Immature natural killer cell (primary cell): Measurements from ENCODE around the gene FAM43A. TPM values are rescaled to one million over a fixed set of nuclear protein-coding genes. Genes with fewer than 3 reads are reported as not detected.

Experiments used
- DNase-seq, 3 donors: peaks; one replicate each; pipeline ENCODE4 v3.0.0; 2022; ENCODE audit warnings: mixed read lengths in 1 of 3
- H3K27ac Mint-ChIP-seq, 6 donors: one replicate each; pipeline ENCODE4 v1.8.0; 2020; ENCODE audit warnings: mixed read lengths in 6 of 6, mild to moderate bottlenecking in 5 of 6, inconsistent platforms in 4 of 6, moderate library complexity in 3 of 6
- H3K27me3 Mint-ChIP-seq, 3 donors: one replicate each; pipeline ENCODE4 v1.8.0; 2020 to 2021; ENCODE audit warnings: low read depth in 3 of 3, mild to moderate bottlenecking in 3 of 3, mixed read lengths in 3 of 3, moderate library complexity in 3 of 3, inconsistent platforms in 1 of 3
- H3K36me3 Mint-ChIP-seq, 3 donors: one replicate each; pipeline ENCODE4 v1.8.0; 2020; ENCODE audit warnings: mixed read lengths in 3 of 3, inconsistent platforms in 2 of 3, mild to moderate bottlenecking in 2 of 3
- H3K4me1 Mint-ChIP-seq, 2 donors: one replicate each; pipeline ENCODE4 v1.8.0; 2020; ENCODE audit warnings: inconsistent platforms in 2 of 2, mild to moderate bottlenecking in 2 of 2, mixed read lengths in 2 of 2, moderate library complexity in 1 of 2
- H3K4me3 Mint-ChIP-seq, 5 donors: one replicate each; pipeline ENCODE4 v1.8.0; 2020; ENCODE audit warnings: mild to moderate bottlenecking in 5 of 5, mixed read lengths in 5 of 5, inconsistent platforms in 3 of 5, moderate library complexity in 3 of 5
- H3K9me3 Mint-ChIP-seq, 6 donors: one replicate each; pipeline ENCODE4 v1.8.0; 2020; ENCODE audit warnings: mild to moderate bottlenecking in 6 of 6, mixed read lengths in 6 of 6, inconsistent platforms in 4 of 6, moderate library complexity in 3 of 6
- polyA plus RNA-seq, 3 donors: library from polyadenylated mRNA; unstranded; fragments of 300-500 nt; fragmentation: Illumina TruSeq; gene quantifications; one replicate each; pipeline ENCODE4 v1.2.3, GENCODE V29; 2021

Gene FAM43A
- polyA plus RNA-seq, 3 donors from 2014 or later = 15.7 to 58.9 (median 28.5) TPM

DNA sequence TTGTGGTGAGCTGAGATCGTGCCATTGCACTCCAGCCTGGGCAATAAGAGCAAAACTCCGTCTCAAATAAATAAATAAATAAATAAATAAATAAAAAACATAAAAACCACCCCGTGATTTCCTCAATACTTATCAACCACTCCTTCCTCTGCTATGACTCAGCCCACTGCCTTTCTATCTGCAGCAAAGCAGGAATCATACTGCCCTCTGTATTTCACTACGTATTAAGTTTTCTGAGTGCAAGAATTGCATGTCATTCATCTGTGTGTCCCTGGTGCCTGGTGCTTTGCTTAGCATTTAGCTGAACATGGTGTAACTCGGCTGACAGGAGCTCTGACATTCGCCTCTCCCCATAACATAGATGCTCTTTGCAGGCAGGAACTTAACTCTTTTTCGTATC lies 20.8 kb upstream of the FAM43A start:
- peaks cover 0 to 2% (median 0%) of the 10 kb centered on the region in 3 donors for H3K27me3 Mint-ChIP-seq
- H3K9me3 Mint-ChIP-seq = no peaks in the 10 kb centered on the region
- no peak for DNase-seq
- peaks cover 7 to 16% of the 10 kb centered on the region in 2 donors for H3K4me1 Mint-ChIP-seq
- H3K36me3 Mint-ChIP-seq = peaks cover 16 to 42% (median 20%) of the 10 kb centered on the region in 3 donors
- H3K27ac Mint-ChIP-seq = no peak overlapping the region
- no peak overlapping the region for H3K4me3 Mint-ChIP-seq

GRCh38 chr3:194667363-194667762 lies 18.3 kb upstream of the FAM43A start:
- Mint-ChIP-seq H3K4me3 (no peak overlapping the region), H3K27ac (peak overlapping the region in 1 of 6 donors; percentile 76)

GRCh38 chr3:194671511-194671899 lies 14.2 kb upstream of the FAM43A start:
- H3K4me3 Mint-ChIP-seq = peak overlapping the region; percentile 96 to 98 (median 97)
- H3K9me3 Mint-ChIP-seq = no peaks in the 10 kb centered on the region
- H3K4me1 Mint-ChIP-seq = peaks cover 24 to 32% of the 10 kb centered on the region in 2 donors
- peak; percentile 45 to 56 (median 47) for DNase-seq
- peaks cover 2 to 9% (median 5%) of the 10 kb centered on the region in 3 donors for H3K27me3 Mint-ChIP-seq
- H3K27ac Mint-ChIP-seq = peak overlapping the region; percentile 97 to 99 (median 99)
- peaks cover 0 to 6% (median 4%) of the 10 kb centered on the region in 3 donors for H3K36me3 Mint-ChIP-seq

More at GRCh38 chr3:194667363-194667762, 18.3 kb upstream of the FAM43A start:
- Mint-ChIP-seq H3K4me1 (peaks cover 20 to 24% of the 10 kb centered on the region in 2 donors), H3K9me3 (no peaks in the 10 kb centered on the region), H3K36me3 (peaks cover 16 to 33% (median 20%) of the 10 kb centered on the region in 3 donors), H3K27me3 (peaks cover 1 to 6% (median 2%) of the 10 kb centered on the region in 3 donors)
- no peak for DNase-seq

GRCh38 chr3:194671900-194672808 lies 13.5 kb upstream of the FAM43A start, which contains the start of gene LSG1:
Gene LSG1 (minus strand): TSS chr3:194672191. CDS start chr3:194672162, 29 bp downstream.
- H3K4me3 Mint-ChIP-seq = peak within 1 kb of the TSS; percentile 96 to 98 (median 97)
- peaks cover 0 to 6% (median 4%) of the 10 kb centered on the region in 3 donors for H3K36me3 Mint-ChIP-seq
- peaks cover 24 to 32% of the 10 kb centered on the region in 2 donors for H3K4me1 Mint-ChIP-seq
- DNase-seq = peak; percentile 86 to 90 (median 90)
- H3K27me3 Mint-ChIP-seq = peaks cover 3 to 11% (median 5%) of the 10 kb centered on the region in 3 donors
- H3K27ac Mint-ChIP-seq = peak within 1 kb of the TSS; percentile 97 to 99 (median 99)
- no peaks in the 10 kb centered on the region for H3K9me3 Mint-ChIP-seq

GRCh38 chr3:194672876-194673275 lies 12.8 kb upstream of the FAM43A start:
- no peak for DNase-seq
- peak overlapping the region; percentile 96 to 98 (median 97) for H3K4me3 Mint-ChIP-seq
- peaks cover 0 to 6% (median 4%) of the 10 kb centered on the region in 3 donors for H3K36me3 Mint-ChIP-seq
- peak overlapping the region; percentile 58 to 99 (median 98) for H3K27ac Mint-ChIP-seq
- peaks cover 23 to 32% of the 10 kb centered on the region in 2 donors for H3K4me1 Mint-ChIP-seq
- peaks cover 3 to 11% (median 5%) of the 10 kb centered on the region in 3 donors for H3K27me3 Mint-ChIP-seq
- H3K9me3 Mint-ChIP-seq = no peaks in the 10 kb centered on the region

DNA sequence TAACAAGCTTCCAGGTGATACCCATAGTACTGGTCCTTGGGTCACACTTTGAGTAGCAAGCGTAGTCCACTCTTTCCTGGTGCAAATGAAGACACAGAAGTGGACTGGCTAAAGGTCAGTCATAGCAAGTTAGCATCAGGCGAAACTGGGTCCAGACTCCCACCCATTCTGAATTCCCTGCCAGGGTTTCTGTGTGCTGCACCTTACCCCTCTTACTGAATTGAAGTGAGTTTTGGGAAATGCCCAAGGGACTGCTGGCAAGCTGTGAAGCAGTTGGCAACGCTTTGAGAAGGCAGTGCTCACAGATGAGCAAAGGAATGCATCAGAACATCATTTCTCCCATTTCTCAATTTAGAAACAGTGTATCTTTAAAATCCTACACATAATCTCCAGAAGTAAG lies 11.9 kb upstream of the FAM43A start:
- H3K27me3 Mint-ChIP-seq = peaks cover 3 to 11% (median 5%) of the 10 kb centered on the region in 3 donors
- peaks cover 0 to 6% (median 0%) of the 10 kb centered on the region in 3 donors for H3K36me3 Mint-ChIP-seq
- H3K4me3 Mint-ChIP-seq = peak overlapping the region; percentile 10 to 61 (median 47)
- H3K27ac Mint-ChIP-seq = peak overlapping the region in 1 of 6 donors; percentile 59
- H3K9me3 Mint-ChIP-seq = no peaks in the 10 kb centered on the region
- H3K4me1 Mint-ChIP-seq = peaks cover 23 to 32% of the 10 kb centered on the region in 2 donors
- no peak for DNase-seq

GRCh38 chr3:194675081-194675640 lies 10.5 kb upstream of the FAM43A start:
- Mint-ChIP-seq H3K9me3 (no peaks in the 10 kb centered on the region), H3K4me3 (peak overlapping the region in 1 of 5 donors; percentile 28), H3K4me1 (peaks cover 23 to 27% of the 10 kb centered on the region in 2 donors), H3K27ac (peak overlapping the region in 1 of 6 donors; percentile 46), H3K36me3 (no peaks in the 10 kb centered on the region), H3K27me3 (peaks cover 5 to 11% (median 5%) of the 10 kb centered on the region in 3 donors)
- no peak for DNase-seq

DNA sequence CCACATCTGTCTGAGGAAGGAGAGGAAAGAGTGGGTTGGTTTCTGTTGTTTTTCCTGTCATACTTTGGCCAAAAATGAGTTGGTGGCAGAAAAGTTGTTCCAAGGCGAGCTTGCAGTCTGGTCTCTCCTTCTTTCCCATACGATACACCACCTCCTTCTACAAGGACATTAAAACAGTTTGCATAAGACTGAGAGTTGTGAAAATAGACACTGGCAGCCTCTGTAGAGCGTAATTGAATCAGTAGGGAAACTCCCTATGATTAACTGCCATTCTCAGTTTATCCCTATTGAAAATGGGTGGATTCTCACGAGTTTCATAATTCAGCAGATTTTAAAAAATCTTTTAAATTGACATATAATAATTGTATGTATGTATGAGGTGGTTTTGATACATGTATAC lies 10.0 kb upstream of the FAM43A start:
- peaks cover 19 to 22% of the 10 kb centered on the region in 2 donors for H3K4me1 Mint-ChIP-seq
- no peak for DNase-seq
- no peaks in the 10 kb centered on the region for H3K9me3 Mint-ChIP-seq
- H3K27me3 Mint-ChIP-seq = peaks cover 5 to 11% (median 5%) of the 10 kb centered on the region in 3 donors
- H3K27ac Mint-ChIP-seq = no peak overlapping the region
- H3K4me3 Mint-ChIP-seq = no peak overlapping the region
- H3K36me3 Mint-ChIP-seq = no peaks in the 10 kb centered on the region

DNA sequence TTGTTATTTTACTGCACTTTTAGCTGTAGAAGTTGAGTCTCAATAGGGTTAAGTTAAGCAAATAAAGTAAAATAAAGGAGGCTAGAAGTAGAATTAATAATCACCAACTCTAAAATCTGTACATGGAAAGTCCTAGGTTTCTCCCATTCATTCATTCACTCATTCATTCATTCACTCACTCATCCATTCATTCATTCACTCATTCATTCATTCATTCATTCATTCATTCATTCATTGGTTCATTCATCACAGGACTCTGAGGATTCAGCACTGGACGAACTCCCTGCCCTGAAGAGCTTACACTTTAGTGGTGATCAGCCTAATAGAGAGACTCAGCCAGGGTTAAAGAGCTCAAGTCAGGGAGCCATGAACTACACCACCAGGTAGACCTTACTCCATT lies 9.2 kb upstream of the FAM43A start:
- H3K4me3 Mint-ChIP-seq = no peak overlapping the region
- no peaks in the 10 kb centered on the region for H3K36me3 Mint-ChIP-seq
- H3K4me1 Mint-ChIP-seq = peaks cover 13 to 14% of the 10 kb centered on the region in 2 donors
- no peak for DNase-seq
- no peaks in the 10 kb centered on the region for H3K9me3 Mint-ChIP-seq
- peaks cover 4 to 11% (median 5%) of the 10 kb centered on the region in 3 donors for H3K27me3 Mint-ChIP-seq
- no peak overlapping the region for H3K27ac Mint-ChIP-seq

DNA sequence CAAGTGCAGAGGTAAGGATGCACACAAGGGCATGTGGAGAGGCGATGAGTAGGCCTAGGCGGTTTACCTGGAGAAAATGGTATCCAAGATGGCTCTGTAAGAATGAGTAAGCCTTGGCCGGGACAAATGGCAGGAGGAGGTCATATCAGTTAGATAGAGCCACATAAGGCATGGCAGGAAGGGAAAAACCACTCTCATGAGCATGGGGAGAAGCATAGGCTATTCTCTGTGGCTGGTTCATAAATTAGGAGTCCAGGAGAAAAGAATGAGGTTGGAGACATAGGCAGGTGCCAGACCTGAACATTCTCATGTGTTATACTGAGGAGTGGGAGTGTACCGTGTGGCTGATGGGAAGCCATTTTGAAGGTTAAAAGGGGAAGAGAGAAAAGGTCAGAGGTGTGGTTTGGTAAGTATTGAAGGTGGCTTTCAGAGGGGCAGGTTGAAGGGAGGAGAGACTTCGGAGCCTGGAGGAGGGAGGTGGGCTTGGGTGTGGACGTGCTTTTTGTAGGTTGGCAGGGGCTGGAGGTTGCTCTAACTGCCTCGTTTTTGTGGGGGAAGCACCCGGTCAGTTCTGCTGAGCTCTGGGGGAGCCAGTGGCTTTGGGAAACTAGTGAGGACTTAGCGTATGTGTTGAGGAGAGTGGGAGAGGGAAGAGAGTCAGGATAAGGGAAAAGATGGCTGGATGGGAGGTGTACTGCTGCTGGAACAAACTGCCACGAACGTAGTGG lies 4.6 kb upstream of the FAM43A start:
- H3K27ac Mint-ChIP-seq = no peak overlapping the region
- no peak for DNase-seq
- H3K9me3 Mint-ChIP-seq = no peaks in the 10 kb centered on the region
- H3K4me1 Mint-ChIP-seq = peaks cover 31 to 36% of the 10 kb centered on the region in 2 donors
- peaks cover 7 to 8% (median 7%) of the 10 kb centered on the region in 3 donors for H3K27me3 Mint-ChIP-seq
- H3K4me3 Mint-ChIP-seq = no peak overlapping the region
- H3K36me3 Mint-ChIP-seq = no peaks in the 10 kb centered on the region

DNA sequence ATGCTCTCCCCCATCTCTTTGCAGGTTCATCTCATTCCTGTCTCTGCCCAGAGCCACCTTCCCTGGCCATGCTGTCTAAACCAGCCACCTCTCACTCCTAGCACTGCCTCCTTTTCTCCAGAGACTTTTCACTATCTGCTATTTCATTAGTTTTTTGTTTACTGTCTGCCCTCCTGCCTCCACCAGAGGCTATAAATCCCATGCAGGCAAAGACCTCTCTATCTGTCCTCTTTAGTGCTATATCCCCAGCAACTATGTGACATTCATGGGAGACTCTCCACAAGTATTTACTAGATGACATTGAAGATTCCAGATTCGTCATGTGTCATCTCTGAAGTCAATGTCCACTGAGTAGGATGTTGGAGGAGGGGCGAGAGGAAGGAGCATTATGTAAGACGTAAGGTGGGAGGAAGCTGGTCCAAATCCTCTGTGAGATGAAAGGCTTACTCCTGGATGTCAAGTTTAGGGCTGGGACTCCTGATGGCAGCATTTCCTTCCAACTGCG lies 3.4 kb upstream of the FAM43A start:
- no peaks in the 10 kb centered on the region for H3K9me3 Mint-ChIP-seq
- H3K27ac Mint-ChIP-seq = peak overlapping the region in 5 of 6 donors; percentile 27 to 85 (median 79)
- no peak for DNase-seq
- H3K4me3 Mint-ChIP-seq = peak overlapping the region in 1 of 5 donors; percentile 42
- peaks cover 8 to 11% (median 10%) of the 10 kb centered on the region in 3 donors for H3K27me3 Mint-ChIP-seq
- no peaks in the 10 kb centered on the region for H3K36me3 Mint-ChIP-seq
- H3K4me1 Mint-ChIP-seq = peaks cover 33 to 41% of the 10 kb centered on the region in 2 donors

DNA sequence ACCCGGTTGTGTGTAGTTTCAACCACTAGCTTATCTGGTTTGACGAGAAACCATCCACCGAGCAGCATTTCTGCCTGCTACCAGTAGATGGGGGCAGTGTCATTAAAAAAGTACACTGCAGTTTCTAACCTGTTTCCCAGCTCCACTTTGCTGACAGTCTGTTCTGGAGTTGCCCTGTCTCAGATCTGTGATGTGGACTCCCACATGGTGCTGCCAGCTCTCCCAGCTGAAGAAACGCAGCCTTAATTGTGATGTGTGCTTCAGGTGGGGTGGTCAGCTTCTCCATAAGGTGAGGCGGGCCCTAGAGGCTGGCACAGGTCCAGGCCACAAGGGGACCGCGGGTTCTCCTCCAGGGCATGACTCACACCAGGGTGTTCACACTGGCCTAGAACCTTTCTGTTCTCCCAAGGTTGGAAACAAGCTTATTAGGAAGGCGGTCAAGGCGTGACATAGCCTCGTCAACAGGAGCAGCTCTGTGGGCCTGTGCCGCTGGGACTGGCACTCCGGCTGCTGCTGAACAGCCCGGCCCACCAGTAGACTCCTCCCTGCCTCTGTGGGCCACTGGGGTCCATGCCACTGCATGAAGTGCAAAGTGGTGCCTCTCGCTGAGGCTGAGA lies 2.9 kb upstream of the FAM43A start:
- H3K4me3 Mint-ChIP-seq = peak overlapping the region; percentile 30 to 60 (median 38)
- no peaks in the 10 kb centered on the region for H3K9me3 Mint-ChIP-seq
- no peaks in the 10 kb centered on the region for H3K36me3 Mint-ChIP-seq
- peaks cover 35 to 41% of the 10 kb centered on the region in 2 donors for H3K4me1 Mint-ChIP-seq
- H3K27ac Mint-ChIP-seq = peak overlapping the region; percentile 27 to 85 (median 76)
- peaks cover 8 to 11% (median 10%) of the 10 kb centered on the region in 3 donors for H3K27me3 Mint-ChIP-seq
- peak; percentile 70 to 78 (median 77) for DNase-seq
